Measurements from ENCODE around the gene ADNP2.

DNA sequence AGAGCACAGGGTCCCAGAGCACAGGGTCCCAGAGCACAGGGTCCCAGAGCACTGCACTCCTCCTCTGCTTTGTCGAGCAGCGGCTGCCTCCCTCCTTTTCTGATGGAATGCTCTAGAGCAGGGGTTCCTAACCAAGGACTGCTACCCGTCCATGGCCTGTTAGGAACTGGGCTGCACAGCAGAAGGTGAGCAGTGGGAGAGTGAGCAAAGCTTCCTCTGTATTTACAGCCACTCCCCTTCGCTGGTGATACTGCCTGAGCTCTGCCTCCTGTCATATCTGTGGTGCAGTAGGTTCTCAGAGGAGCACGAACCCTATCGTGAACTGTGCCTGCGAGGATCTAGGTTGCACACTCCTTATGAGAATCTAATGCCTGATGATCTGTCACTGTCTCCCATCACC lies 33.1 kb upstream of the ADNP2 start:
- TF ChIP-seq, protein P1, sequence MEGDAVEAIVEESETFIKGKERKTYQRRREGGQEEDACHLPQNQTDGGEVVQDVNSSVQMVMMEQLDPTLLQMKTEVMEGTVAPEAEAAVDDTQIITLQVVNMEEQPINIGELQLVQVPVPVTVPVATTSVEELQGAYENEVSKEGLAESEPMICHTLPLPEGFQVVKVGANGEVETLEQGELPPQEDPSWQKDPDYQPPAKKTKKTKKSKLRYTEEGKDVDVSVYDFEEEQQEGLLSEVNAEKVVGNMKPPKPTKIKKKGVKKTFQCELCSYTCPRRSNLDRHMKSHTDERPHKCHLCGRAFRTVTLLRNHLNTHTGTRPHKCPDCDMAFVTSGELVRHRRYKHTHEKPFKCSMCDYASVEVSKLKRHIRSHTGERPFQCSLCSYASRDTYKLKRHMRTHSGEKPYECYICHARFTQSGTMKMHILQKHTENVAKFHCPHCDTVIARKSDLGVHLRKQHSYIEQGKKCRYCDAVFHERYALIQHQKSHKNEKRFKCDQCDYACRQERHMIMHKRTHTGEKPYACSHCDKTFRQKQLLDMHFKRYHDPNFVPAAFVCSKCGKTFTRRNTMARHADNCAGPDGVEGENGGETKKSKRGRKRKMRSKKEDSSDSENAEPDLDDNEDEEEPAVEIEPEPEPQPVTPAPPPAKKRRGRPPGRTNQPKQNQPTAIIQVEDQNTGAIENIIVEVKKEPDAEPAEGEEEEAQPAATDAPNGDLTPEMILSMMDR (IDR thresholded peaks at IDR 0.05): no peak
- TF ChIP-seq POLR2AphosphoS5 (IDR thresholded peaks at IDR 0.05) (no peak), POLR2A (IDR thresholded peaks at IDR 0.05; ENCODE audit: low read depth) (no peak)

Measured in esophagus muscularis mucosa (tissue), 3 donors.